HepG2 (cell line): ENCODE measurements around the gene ZNF341. TPM values are rescaled to one million over a fixed set of nuclear protein-coding genes. Genes with fewer than 3 reads are reported as not detected.

Source experiments
- ATAC-seq: fragments of 200-7000 bp; cut with Tn5 transposase; 3 replicates; pipeline ENCODE4 v1.9.1; 2020; ENCODE audit warnings: mild to moderate bottlenecking, moderate library complexity
- BruUV-seq: library from RNA; stranded (reverse); fragments of 400-500 nt; replicated peaks from 2 replicates; lab custom pipeline; 2021; lab: Mats Ljungman, UMichigan
- CTCF ChIA-PET: fragments of 300-600 bp; formaldehyde crosslinking; extraction: SDS; loops from one replicate; lab custom pipeline; 2021; ENCODE audit warnings: low total read pairs, inconsistent platforms, low intra/inter-chr PET ratio; lab: Yijun Ruan, JAX
- POLR2A ChIA-PET: fragments of 350-600 bp; sonication (Branson Sonifier 250); formaldehyde crosslinking; loops from one replicate; lab custom pipeline; 2020; ENCODE audit warnings: antibody characterized with exemption, inconsistent platforms; lab: Yijun Ruan, JAX
- DNase-seq: peaks from one replicate; pipeline ENCODE4 v3.0.0-alpha.2; 2015; ENCODE audit warnings: low spot score
- FAIRE-seq: peaks from 3 replicates; lab custom pipeline; 2011; peaks lifted over from hg19 to GRCh38; lab: Jason Lieb, UNC
- H2AFZ ChIP-seq: one replicate; pipeline ENCODE4 v1.6.1; 2011; ENCODE audit warnings: low read length, inconsistent platforms
- H3K27ac ChIP-seq: fragments of 300-600 bp; 3 replicates; pipeline ENCODE4 v1.8.0; 2011; ENCODE audit warnings: mixed run types, mild to moderate bottlenecking, mixed read lengths, low read length, inconsistent platforms; ENCODE audit not compliant: insufficient read depth; ENCODE audit errors: extremely low read length
- H3K27me3 ChIP-seq, 2 experiments: fragments of 200-600 bp in 1 of 2; 2 replicates in 1 of 2; 3 replicates in 1 of 2; pipeline versions ENCODE4 v1.6.0 to v1.8.0; 2011; ENCODE audit warnings: low read length in 2 of 2, mild to moderate bottlenecking in 2 of 2, moderate library complexity in 2 of 2, inconsistent platforms in 1 of 2; ENCODE audit not compliant: insufficient read depth in 2 of 2, control insufficient read depth in 1 of 2
- H3K36me3 ChIP-seq, 2 experiments: fragments of 200-600 bp in 1 of 2; replicated peaks in 1 of 2; 2 replicates in 1 of 2; 3 replicates in 1 of 2; pipeline versions ENCODE4 v1.5.1 to v1.8.0; 2011; ENCODE audit warnings: low read length in 2 of 2, inconsistent platforms in 1 of 2; ENCODE audit not compliant: insufficient read depth in 2 of 2, control insufficient read depth in 1 of 2
- H3K4me1 ChIP-seq: 2 replicates; pipeline ENCODE4 v1.5.1; 2012; ENCODE audit warnings: low read length, inconsistent platforms; ENCODE audit not compliant: insufficient read depth
- H3K4me2 ChIP-seq: 2 replicates; pipeline ENCODE4 v1.6.0; 2011; ENCODE audit warnings: low read depth, low read length, inconsistent platforms
- H3K4me3 ChIP-seq, 3 experiments: fragments of 200-600 bp in 1 of 3; sonication (generic), shearing (Covaris generic) in 1 of 3; replicated peaks in 1 of 3; 2 replicates each; pipeline ENCODE4 v1.5.1; 2011 to 2016; ENCODE audit warnings: low read length in 3 of 3, inconsistent platforms in 2 of 3, low read depth in 2 of 3, mild to moderate bottlenecking in 2 of 3, control low read depth in 1 of 3, mixed read lengths in 1 of 3; ENCODE audit not compliant: insufficient read depth in 1 of 3
- H3K79me2 ChIP-seq: one replicate; pipeline ENCODE4 v1.6.1; 2011; ENCODE audit warnings: low read length, inconsistent platforms; ENCODE audit not compliant: insufficient read depth
- H3K9ac ChIP-seq: 2 replicates; pipeline ENCODE4 v1.6.0; 2011; ENCODE audit warnings: mild to moderate bottlenecking, low read depth, low read length, inconsistent platforms; ENCODE audit not compliant: insufficient read depth
- H3K9me3 ChIP-seq: 2 replicates; pipeline ENCODE4 v1.5.1; 2012; ENCODE audit warnings: mild to moderate bottlenecking, low read length
- H4K20me1 ChIP-seq: 2 replicates; pipeline ENCODE4 v1.6.0; 2011; ENCODE audit warnings: inconsistent platforms, mild to moderate bottlenecking, low read length, moderate library complexity; ENCODE audit not compliant: insufficient read depth
- HNRNPK ChIP-seq: fragments of 200-400 bp; formaldehyde crosslinking; IDR thresholded peaks from 2 replicates; pipeline ENCODE4 v1.6.1; 2018; ENCODE audit warnings: low read length, low read depth, moderate library complexity, mild to moderate bottlenecking; ENCODE audit not compliant: poor library complexity, severe bottlenecking
- PCBP1 ChIP-seq: fragments of 200-400 bp; formaldehyde crosslinking; IDR thresholded peaks from 2 replicates; pipeline ENCODE4 v1.6.1; 2017; ENCODE audit warnings: mild to moderate bottlenecking, low read depth, low read length, borderline replicate concordance
- PHF5A ChIP-seq: IDR thresholded peaks from one replicate; pipeline ENCODE4 v1.6.1; 2018; ENCODE audit warnings: low read depth, missing genetic modification reagents; ENCODE audit not compliant: unreplicated experiment
- SRSF1 ChIP-seq: fragments of 200-400 bp; formaldehyde crosslinking; optimal IDR thresholded peaks from 2 replicates; pipeline ENCODE3; 2017; ENCODE audit warnings: mild to moderate bottlenecking, low read depth, low read length, moderate library complexity
- TCF12 ChIP-seq, 2 experiments: fragments of 450-650 bp in 1 of 2; sonication (generic) in 1 of 2; formaldehyde crosslinking in 1 of 2; IDR thresholded peaks; 2 replicates each; pipeline versions ENCODE4 v1.6.1 to v1.8.0; 2017 to 2022; ENCODE audit warnings: antibody characterized with exemption in 1 of 2, mild to moderate bottlenecking in 1 of 2, missing genetic modification reagents in 1 of 2, moderate library complexity in 1 of 2
- ZNF296 ChIP-seq: sonication (generic); formaldehyde crosslinking; conservative IDR thresholded peaks from 2 replicates; pipeline ENCODE4 v1.5.0; 2020; ENCODE audit warnings: mild to moderate bottlenecking, missing genetic modification reagents
- ZNF30 ChIP-seq: sonication (generic); formaldehyde crosslinking; IDR thresholded peaks from 2 replicates; pipeline ENCODE4 v1.5.0; 2020; ENCODE audit warnings: mild to moderate bottlenecking, missing genetic modification reagents
- ZNF678 ChIP-seq: sonication (generic); formaldehyde crosslinking; IDR thresholded peaks from 2 replicates; pipeline ENCODE4 v1.4.0; 2020; ENCODE audit warnings: mild to moderate bottlenecking, missing genetic modification reagents
- WGBS: methylation state at CpG from one replicate; pipeline ENCODE4 v1.1.6; 2017; ENCODE audit warnings: low lambda C conversion rate; 5-methylcytosine and 5-hydroxymethylcytosine counted together
- in situ Hi-C: cut with HindIII; loops from 2 replicates; pipeline ENCODE4 v1.10.0; 2017; ENCODE audit warnings: low pct_unique_long_range_greater_than_20kb; ENCODE audit not compliant: extremely low pct_ligation_motif_present
- intact Hi-C: fragments of 100-400 bp; cut with micrococcal nuclease; formaldehyde crosslinking; loops from one replicate; pipeline ENCODE4 v1.10.0; 2022; ENCODE audit not compliant: unreplicated experiment
- polyA plus RNA-seq, 8 experiments: library from polyadenylated mRNA; depleted of rRNA in 3 of 8; stranded (reverse) in 7 of 8; unstranded in 1 of 8; fragments of >200 nt; fragmentation: Illumina TruSeq in 4 of 8; extraction: Trizol in 4 of 8; gene quantifications; 2 replicates each; pipeline versions ENCODE4 v1.2.1 to v1.2.3, GENCODE V29; 2011 to 2016; ENCODE audit warnings: low read depth in 4 of 8, missing spikeins in 1 of 8, mixed read lengths in 1 of 8; ENCODE audit not compliant: insufficient read depth in 1 of 8
- total RNA-seq, 5 experiments: library from RNA; depleted of rRNA; stranded (reverse); fragments of >200 nt; fragmentation: Illumina TruSeq; extraction: Trizol; gene quantifications; 2 replicates each; pipeline ENCODE4 v1.2.3, GENCODE V29; 2016; ENCODE audit warnings: low read depth in 1 of 5

ZNF341 gene
- total and polyA plus RNA-seq, 2 of the 13 experiments (the other 11 are each of a cell fraction or from before 2014, with no cell fraction given) = 1.1 to 2.2 TPM

GRCh38 chr20:33783818-33784217, 52.0 kb downstream of the ZNF341 start:
- ChIA-PET POLR2A (no interaction called here), CTCF (no interaction called here)
- no peaks in the 10 kb centered on the region for H4K20me1 ChIP-seq
- H3K4me2 ChIP-seq = no peak overlapping the region
- no peak for FAIRE-seq
- TF ChIP-seq ZNF678 (CRISPR knock-in tag) (no peak), TCF12 (IDR thresholded peaks at IDR 0.05) (no peak), TCF12 (CRISPR knock-in tag; IDR thresholded peaks at IDR 0.05) (no peak), SRSF1 (no peak), PCBP1 (0 out of 2 replicates have a peak, but pooled peaks have one; percentile 56), PHF5A (no peak), HNRNPK (peak; percentile 54), ZNF296 (no peak)
- TF ChIP-seq, all 625 proteins: peak for 2
- in situ Hi-C loops = no loop called here
- intact Hi-C loops = no loop called here
- no peaks in the 10 kb centered on the region for H3K36me3 ChIP-seq
- no peaks in the 10 kb centered on the region for H3K79me2 ChIP-seq
- DNase-seq (no peak), ATAC-seq (no peak)
- peaks cover 4% of the 10 kb centered on the region for H3K4me1 ChIP-seq
- 81% methylated on average over 5 of the region's 5 CpGs for WGBS
- H2AFZ ChIP-seq = no peak overlapping the region
- no peaks in the 10 kb centered on the region for H3K27me3 ChIP-seq
- no TSS peak for BruUV-seq
- H3K9me3 ChIP-seq = no peaks in the 10 kb centered on the region
- H3K4me3 ChIP-seq = no peak overlapping the region
- no peak overlapping the region for H3K9ac ChIP-seq
- no peak overlapping the region for H3K27ac ChIP-seq

- DNase-seq = no peak
- Histone ChIP-seq H3K4me2 (no peak overlapping the region), H3K4me3 (no peak overlapping the region), H3K27me3 (no peaks in the 10 kb centered on the region), H3K36me3 (no peaks in the 10 kb centered on the region), H3K9me3 (no peaks in the 10 kb centered on the region), H2AFZ (no peak overlapping the region), H4K20me1 (no peaks in the 10 kb centered on the region), H3K79me2 (no peaks in the 10 kb centered on the region), H3K4me1 (peaks cover 3% of the 10 kb centered on the region; the same call in 1 of the 2 replicates), H3K27ac (no peak overlapping the region), H3K9ac (no peak overlapping the region)
- 92% methylated on average over 2 of the region's 2 CpGs for WGBS
- ChIA-PET CTCF (no interaction called here), POLR2A (no interaction called here)
- intact Hi-C loops = no loop called here
- FAIRE-seq = no peak
- no TSS peak for BruUV-seq
- TF ChIP-seq HNRNPK = peak; percentile 14
- TF ChIP-seq ZNF30 (CRISPR knock-in tag) = no peak
- no peak for ATAC-seq
- in situ Hi-C loops = no loop called here
Measured at GRCh38 chr20:33784225-33784624, 52.4 kb downstream of the ZNF341 start.
